Mesenchymal stem cell (in vitro differentiated cells and primary cell): ENCODE results near the gene ARHGEF40.

Experiments
- DNase-seq: peaks from one replicate; pipeline ENCODE4 v3.0.0-alpha.2; 2013
- H2AFZ ChIP-seq: one replicate; pipeline ENCODE4 v1.6.1; 2013; ENCODE audit warnings: low read depth, mild to moderate bottlenecking, control low read depth, inconsistent platforms, low read length, moderate library complexity
- H2AK5ac ChIP-seq: 2 replicates; pipeline ENCODE4 v1.6.1; 2013; ENCODE audit warnings: low read length, moderate library complexity, mild to moderate bottlenecking, inconsistent platforms; ENCODE audit not compliant: severe bottlenecking
- H2BK120ac ChIP-seq: one replicate; pipeline ENCODE4 v1.6.1; 2013; ENCODE audit warnings: low read depth, mild to moderate bottlenecking, inconsistent platforms, low read length, moderate library complexity
- H2BK12ac ChIP-seq, 2 experiments: one replicate each; pipeline ENCODE4 v1.6.1; 2013; ENCODE audit warnings: inconsistent platforms in 2 of 2, low read length in 2 of 2, mild to moderate bottlenecking in 2 of 2, moderate library complexity in 2 of 2, control low read depth in 1 of 2
- H2BK15ac ChIP-seq: one replicate; pipeline ENCODE4 v1.6.1; 2013; ENCODE audit warnings: mild to moderate bottlenecking, low read depth, inconsistent platforms; ENCODE audit not compliant: poor library complexity, severe bottlenecking
- H2BK5ac ChIP-seq: 2 replicates; pipeline ENCODE4 v1.6.1; 2013; ENCODE audit warnings: low read depth, mild to moderate bottlenecking, low read length, control low read depth, inconsistent platforms; ENCODE audit not compliant: poor library complexity, severe bottlenecking
- H3K14ac ChIP-seq, 2 experiments: one replicate each; pipeline ENCODE4 v1.6.1; 2013; ENCODE audit warnings: inconsistent platforms in 2 of 2, low read length in 2 of 2, control low read depth in 1 of 2, mild to moderate bottlenecking in 1 of 2, moderate library complexity in 1 of 2
- H3K18ac ChIP-seq, 2 experiments: one replicate each; pipeline ENCODE4 v1.6.1; 2013; ENCODE audit warnings: inconsistent platforms in 2 of 2, low read length in 2 of 2, control low read depth in 1 of 2, low read depth in 1 of 2, mild to moderate bottlenecking in 1 of 2
- H3K23ac ChIP-seq, 2 experiments: one replicate each; pipeline ENCODE4 v1.6.1; 2013; ENCODE audit warnings: inconsistent platforms in 2 of 2, low read length in 2 of 2, mild to moderate bottlenecking in 2 of 2, moderate library complexity in 2 of 2, control low read depth in 1 of 2
- H3K27ac ChIP-seq: 2 replicates; pipeline ENCODE4 v1.5.1; 2013; ENCODE audit warnings: mild to moderate bottlenecking, moderate library complexity, low read length, control low read depth, inconsistent platforms; ENCODE audit not compliant: poor library complexity, severe bottlenecking
- H3K27me3 ChIP-seq, 2 experiments: 2 replicates each; pipeline versions ENCODE4 v1.6.1 to v1.7.0; 2013; ENCODE audit warnings: low read length in 2 of 2, mild to moderate bottlenecking in 2 of 2, moderate library complexity in 2 of 2, control low read depth in 1 of 2, inconsistent platforms in 1 of 2; ENCODE audit not compliant: control insufficient read depth in 1 of 2, insufficient read depth in 1 of 2
- H3K36me3 ChIP-seq, 2 experiments: 2 replicates each; pipeline versions ENCODE4 v1.6.1 to v1.7.0; 2013; ENCODE audit warnings: low read length in 2 of 2, control low read depth in 1 of 2, inconsistent platforms in 1 of 2, low read depth in 1 of 2, mild to moderate bottlenecking in 1 of 2; ENCODE audit not compliant: insufficient read depth in 2 of 2, control insufficient read depth in 1 of 2
- H3K4ac ChIP-seq, 2 experiments: one replicate each; pipeline ENCODE4 v1.6.1; 2013; ENCODE audit warnings: inconsistent platforms in 2 of 2, low read length in 2 of 2, mild to moderate bottlenecking in 2 of 2, moderate library complexity in 2 of 2, control low read depth in 1 of 2, low read depth in 1 of 2
- H3K4me1 ChIP-seq: 2 replicates; pipeline ENCODE4 v1.6.1; 2013; ENCODE audit warnings: low read depth, low read length, control low read depth; ENCODE audit not compliant: control insufficient read depth, insufficient read depth
- H3K4me2 ChIP-seq: 2 replicates; pipeline ENCODE4 v1.6.1; 2013; ENCODE audit warnings: low read length, mild to moderate bottlenecking, inconsistent platforms; ENCODE audit not compliant: poor library complexity, severe bottlenecking
- H3K4me3 ChIP-seq, 2 experiments: 2 replicates each; pipeline versions ENCODE4 v1.5.1 to v1.7.0; 2013; ENCODE audit warnings: low read length in 2 of 2, mild to moderate bottlenecking in 2 of 2, control low read depth in 1 of 2, low read depth in 1 of 2; ENCODE audit not compliant: insufficient read depth in 1 of 2
- H3K79me1 ChIP-seq: replicated peaks from 2 replicates; pipeline ENCODE4 v1.6.1; 2013; ENCODE audit warnings: mild to moderate bottlenecking, control low read depth, low read length, inconsistent platforms; ENCODE audit not compliant: poor library complexity, severe bottlenecking
- H3K9ac ChIP-seq: 2 replicates; pipeline ENCODE4 v1.7.0; 2013; ENCODE audit warnings: mild to moderate bottlenecking, low read length, moderate library complexity
- H3K9me3 ChIP-seq: 2 replicates; pipeline ENCODE4 v1.7.0; 2013; ENCODE audit warnings: mild to moderate bottlenecking, low read length; ENCODE audit not compliant: control insufficient read depth
- H4K8ac ChIP-seq: one replicate; pipeline ENCODE4 v1.6.1; 2013; ENCODE audit warnings: inconsistent platforms, mild to moderate bottlenecking, low read length, moderate library complexity
- H4K91ac ChIP-seq: one replicate; pipeline ENCODE4 v1.6.1; 2013; ENCODE audit warnings: mild to moderate bottlenecking, low read length, inconsistent platforms
- WGBS: methylation state at CpG from one replicate; pipeline ENCODE4 v1.1.7; 2013; ENCODE audit warnings: mixed read lengths; 5-methylcytosine and 5-hydroxymethylcytosine counted together

Gene ARHGEF40

DNA sequence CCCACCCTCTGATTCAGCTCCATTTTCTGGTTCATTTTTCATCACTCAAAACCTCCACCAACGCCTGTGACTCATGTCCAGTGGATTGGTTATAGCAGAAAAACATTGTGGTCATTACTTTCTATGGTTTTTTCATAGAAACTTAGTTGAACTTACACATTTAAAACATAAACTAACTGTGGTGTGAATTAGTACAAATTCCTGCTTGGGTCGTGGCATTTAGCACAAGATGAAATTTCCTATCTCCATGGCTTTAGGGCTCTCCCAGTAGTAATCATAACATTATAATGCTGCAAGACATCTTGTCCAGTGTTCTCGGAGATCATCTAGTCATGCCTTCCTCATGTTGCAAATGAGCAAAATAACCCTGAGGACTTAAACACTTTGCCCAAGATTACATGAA is 20.8 kb upstream of the ARHGEF40 start:
- no peaks in the 10 kb centered on the region for H3K4me1 ChIP-seq
- no peak overlapping the region for H3K9ac ChIP-seq
- no peak overlapping the region for H4K91ac ChIP-seq
- peaks cover 0 to 6% of the 10 kb centered on the region in 2 experiments for H3K27me3 ChIP-seq
- H4K8ac ChIP-seq, result no peak overlapping the region
- no peak overlapping the region for H2BK120ac ChIP-seq
- no peak overlapping the region for H2BK15ac ChIP-seq
- H3K4ac ChIP-seq, result no peak overlapping the region
- H3K27ac ChIP-seq, result no peak overlapping the region
- H3K23ac ChIP-seq, result no peak overlapping the region
- DNase-seq, result no peak
- no peak overlapping the region for H2BK5ac ChIP-seq
- H3K36me3 ChIP-seq, result no peaks in the 10 kb centered on the region
- H2AFZ ChIP-seq, result no peak overlapping the region
- no peak overlapping the region for H3K18ac ChIP-seq
- H3K4me2 ChIP-seq, result no peak overlapping the region
- WGBS, result 84% methylated on average over 3 of the region's 3 CpGs
- H2BK12ac ChIP-seq, result no peak overlapping the region
- H3K79me1 ChIP-seq, result no peaks in the 10 kb centered on the region
- no peaks in the 10 kb centered on the region for H3K9me3 ChIP-seq
- no peak overlapping the region for H3K14ac ChIP-seq
- H3K4me3 ChIP-seq, result no peak overlapping the region
- no peak overlapping the region for H2AK5ac ChIP-seq

DNA sequence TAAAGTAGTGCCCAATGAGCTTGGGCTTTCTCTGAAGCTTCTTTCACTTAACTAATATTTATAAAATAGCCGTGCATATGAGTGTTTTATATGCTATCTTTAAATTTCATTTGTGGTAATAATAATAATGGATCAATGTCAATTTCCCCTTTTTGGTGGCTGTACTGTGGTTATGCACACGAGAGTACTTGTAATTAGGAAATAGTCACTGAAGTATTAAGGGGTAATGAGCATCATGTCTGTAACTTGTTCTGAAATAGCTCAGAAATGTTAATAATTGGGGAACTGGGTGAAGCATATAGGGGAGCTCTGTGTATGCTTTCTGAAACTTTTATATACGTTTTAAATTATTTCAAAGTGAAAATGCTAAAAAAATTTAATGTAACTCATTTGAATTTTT is 19.5 kb upstream of the ARHGEF40 start:
- Histone ChIP-seq H3K4ac (no peak overlapping the region), H3K4me3 (no peak overlapping the region), H2AK5ac (no peak overlapping the region), H3K9ac (no peak overlapping the region), H3K27ac (no peak overlapping the region), H3K27me3 (no peaks in the 10 kb centered on the region), H3K4me1 (peaks cover 3% of the 10 kb centered on the region), H2BK15ac (no peak overlapping the region), H2AFZ (no peak overlapping the region), H4K91ac (no peak overlapping the region), H4K8ac (no peak overlapping the region), H3K14ac (no peak overlapping the region), H3K9me3 (no peaks in the 10 kb centered on the region), H3K36me3 (no peaks in the 10 kb centered on the region), H3K4me2 (no peak overlapping the region), H3K23ac (no peak overlapping the region), H3K18ac (no peak overlapping the region), H2BK12ac (no peak overlapping the region), H2BK5ac (no peak overlapping the region), H2BK120ac (no peak overlapping the region), H3K79me1 (no peaks in the 10 kb centered on the region)
- 74% methylated on average over 2 of the region's 3 CpGs for WGBS
- no peak for DNase-seq

DNA sequence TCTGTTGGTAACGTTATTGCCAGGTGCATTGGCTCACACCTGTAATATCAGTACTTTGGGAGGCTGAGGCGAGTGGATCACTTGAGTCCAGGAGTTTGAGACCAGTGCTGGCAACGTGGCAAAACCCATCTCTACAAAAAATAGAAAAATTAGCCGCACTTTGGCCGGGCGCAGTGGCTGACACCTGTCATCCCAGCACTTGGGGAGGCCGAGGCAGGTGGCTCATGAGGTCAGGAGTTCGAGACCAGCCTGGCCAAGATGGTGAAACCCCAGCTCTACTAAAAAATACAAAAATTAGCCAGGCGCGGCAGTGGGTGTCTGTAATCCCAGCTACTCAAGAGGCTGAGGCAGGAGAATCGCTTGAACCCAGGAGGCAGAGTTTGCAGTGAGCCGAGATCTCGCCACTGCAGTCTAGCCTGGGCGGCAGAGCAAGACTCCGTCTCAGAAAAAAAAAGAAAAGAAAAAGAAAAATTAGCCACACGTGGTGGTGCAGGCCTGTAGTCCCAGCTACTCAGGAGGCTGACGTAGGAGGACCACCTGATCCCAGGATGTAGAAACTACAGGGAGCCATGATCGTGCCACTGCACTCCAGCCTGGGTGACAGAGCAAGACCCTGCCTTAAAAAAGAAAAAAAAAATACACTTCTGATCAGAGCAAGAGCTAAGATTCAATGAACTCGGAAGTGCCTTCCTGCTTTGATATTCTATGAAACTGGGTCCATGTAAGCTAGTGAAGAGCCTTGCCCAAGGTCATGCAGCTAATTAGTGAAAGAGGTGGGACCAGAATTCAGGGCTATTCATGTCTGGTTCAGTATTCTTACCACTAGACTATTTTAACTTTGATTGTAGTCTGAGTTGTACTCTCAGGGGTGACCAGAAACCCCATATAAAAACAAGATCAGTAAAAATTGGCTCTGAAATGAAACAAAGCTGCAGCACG is 16.7 kb upstream of the ARHGEF40 start:
- Histone ChIP-seq H3K4me1 (peaks cover 12% of the 10 kb centered on the region), H3K18ac (no peak overlapping the region), H3K27me3 (no peaks in the 10 kb centered on the region), H2AK5ac (no peak overlapping the region), H3K4me3 (no peak overlapping the region), H3K79me1 (no peaks in the 10 kb centered on the region), H2BK15ac (no peak overlapping the region), H3K23ac (no peak overlapping the region), H3K36me3 (no peaks in the 10 kb centered on the region), H4K91ac (no peak overlapping the region), H4K8ac (no peak overlapping the region), H2AFZ (no peak overlapping the region), H2BK5ac (no peak overlapping the region), H2BK120ac (no peak overlapping the region), H3K9ac (no peak overlapping the region), H2BK12ac (no peak overlapping the region), H3K27ac (no peak overlapping the region), H3K9me3 (no peaks in the 10 kb centered on the region), H3K4ac (no peak overlapping the region), H3K4me2 (no peak overlapping the region), H3K14ac (no peak overlapping the region)
- WGBS, result 90% methylated on average over 20 of the region's 20 CpGs
- DNase-seq, result no peak

DNA sequence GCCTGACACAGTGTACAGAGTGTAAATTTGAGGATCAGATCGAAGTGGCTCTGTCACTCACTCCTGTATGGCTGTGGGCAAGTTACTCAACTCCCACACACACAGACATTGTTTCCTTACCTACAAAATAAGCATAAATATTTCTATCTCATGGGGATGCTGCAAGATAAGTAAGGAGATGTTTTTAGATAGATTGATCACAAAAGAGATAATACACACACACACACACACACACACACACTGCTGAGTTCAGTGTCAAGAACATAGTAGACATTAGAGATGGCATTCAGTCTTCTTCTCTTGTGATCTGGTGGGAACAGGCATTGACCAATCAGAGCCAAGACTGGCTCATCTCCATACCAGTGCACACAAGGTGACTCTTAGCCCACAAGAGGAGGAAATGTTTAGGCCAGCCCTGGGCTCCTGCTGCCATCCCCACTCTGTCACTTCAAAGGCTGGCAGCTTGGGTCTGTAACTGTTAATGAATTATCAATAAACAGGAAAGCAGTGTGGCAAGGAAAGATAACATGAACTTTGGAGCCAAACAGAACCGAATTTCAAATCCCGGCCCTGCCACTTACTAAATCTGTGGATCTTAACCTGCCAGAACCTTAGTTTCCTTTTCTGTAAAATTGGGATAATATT is 15.9 kb upstream of the ARHGEF40 start:
- Histone ChIP-seq H2AK5ac (no peak overlapping the region), H3K27me3 (no peaks in the 10 kb centered on the region), H2BK120ac (no peak overlapping the region), H3K23ac (no peak overlapping the region), H2BK5ac (no peak overlapping the region), H3K4me1 (peaks cover 12% of the 10 kb centered on the region), H3K9me3 (no peaks in the 10 kb centered on the region), H4K91ac (no peak overlapping the region), H3K79me1 (no peaks in the 10 kb centered on the region), H3K18ac (no peak overlapping the region), H3K27ac (no peak overlapping the region), H3K9ac (no peak overlapping the region), H2BK15ac (no peak overlapping the region), H4K8ac (no peak overlapping the region), H2BK12ac (no peak overlapping the region), H2AFZ (no peak overlapping the region), H3K4me2 (no peak overlapping the region), H3K36me3 (no peaks in the 10 kb centered on the region), H3K4ac (no peak overlapping the region), H3K4me3 (no peak overlapping the region), H3K14ac (no peak overlapping the region)
- DNase-seq, result no peak
- WGBS, result 83% methylated on average over 3 of the region's 3 CpGs
